ENCODE results near the gene GPR63.

GRCh38 chr6:96784650-96785049 is 52.6 kb downstream of the GPR63 start:
- no peak for TF ChIP-seq CTCF (IDR thresholded peaks at IDR 0.05)
- TF ChIP-seq REST (IDR thresholded peaks at IDR 0.05; ENCODE audit: insufficient read depth in 1 of 2, low read depth in 2 of 2, low read length in 1 of 2): no peak
- no peak for TF ChIP-seq SIN3A (IDR thresholded peaks at IDR 0.05; ENCODE audit: borderline replicate concordance, insufficient read depth, low read depth, low read length)
